Esophagus mucosa (tissue), 1 donor: ENCODE results near the gene KIAA1586. TPM values are rescaled to one million over a fixed set of nuclear protein-coding genes. Genes with fewer than 3 reads are reported as not detected.
"Not testable (repeated sequence)": the region's sequence is repeated elsewhere in the genome, so short reads cannot be mapped to it uniquely, and the experiment has no call there.

Experiments
- ATAC-seq: fragments of 200-7000 bp; cut with Tn5 transposase; one replicate; pipeline ENCODE4 v1.9.1; 2020
- total RNA-seq: library from RNA; stranded (reverse); gene quantifications from one replicate; pipeline ENCODE4 v1.2.4, GENCODE V29; 2023
- donor health status: DM: yes; HTN: yes; CAD: no.

Gene KIAA1586, protein sequence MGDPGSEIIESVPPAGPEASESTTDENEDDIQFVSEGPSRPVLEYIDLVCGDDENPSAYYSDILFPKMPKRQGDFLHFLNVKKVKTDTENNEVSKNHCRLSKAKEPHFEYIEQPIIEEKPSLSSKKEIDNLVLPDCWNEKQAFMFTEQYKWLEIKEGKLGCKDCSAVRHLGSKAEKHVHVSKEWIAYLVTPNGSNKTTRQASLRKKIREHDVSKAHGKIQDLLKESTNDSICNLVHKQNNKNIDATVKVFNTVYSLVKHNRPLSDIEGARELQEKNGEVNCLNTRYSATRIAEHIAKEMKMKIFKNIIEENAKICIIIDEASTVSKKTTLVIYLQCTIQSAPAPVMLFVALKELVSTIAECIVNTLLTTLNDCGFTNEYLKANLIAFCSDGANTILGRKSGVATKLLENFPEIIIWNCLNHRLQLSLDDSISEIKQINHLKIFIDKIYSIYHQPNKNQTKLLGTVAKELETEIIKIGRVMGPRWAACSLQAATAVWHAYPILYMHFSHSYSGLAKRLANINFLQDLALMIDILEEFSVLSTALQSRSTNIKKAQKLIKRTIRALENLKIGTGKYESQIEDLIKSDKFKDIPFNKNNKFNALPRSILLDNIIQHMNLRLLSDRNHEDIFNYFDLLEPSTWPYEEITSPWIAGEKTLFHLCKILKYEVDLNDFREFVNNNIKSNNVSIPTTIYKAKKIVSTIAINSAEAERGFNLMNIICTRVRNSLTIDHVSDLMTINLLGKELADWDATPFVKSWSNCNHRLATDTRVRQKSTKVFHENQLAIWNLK
- total RNA-seq, result 5.9 TPM

DNA sequence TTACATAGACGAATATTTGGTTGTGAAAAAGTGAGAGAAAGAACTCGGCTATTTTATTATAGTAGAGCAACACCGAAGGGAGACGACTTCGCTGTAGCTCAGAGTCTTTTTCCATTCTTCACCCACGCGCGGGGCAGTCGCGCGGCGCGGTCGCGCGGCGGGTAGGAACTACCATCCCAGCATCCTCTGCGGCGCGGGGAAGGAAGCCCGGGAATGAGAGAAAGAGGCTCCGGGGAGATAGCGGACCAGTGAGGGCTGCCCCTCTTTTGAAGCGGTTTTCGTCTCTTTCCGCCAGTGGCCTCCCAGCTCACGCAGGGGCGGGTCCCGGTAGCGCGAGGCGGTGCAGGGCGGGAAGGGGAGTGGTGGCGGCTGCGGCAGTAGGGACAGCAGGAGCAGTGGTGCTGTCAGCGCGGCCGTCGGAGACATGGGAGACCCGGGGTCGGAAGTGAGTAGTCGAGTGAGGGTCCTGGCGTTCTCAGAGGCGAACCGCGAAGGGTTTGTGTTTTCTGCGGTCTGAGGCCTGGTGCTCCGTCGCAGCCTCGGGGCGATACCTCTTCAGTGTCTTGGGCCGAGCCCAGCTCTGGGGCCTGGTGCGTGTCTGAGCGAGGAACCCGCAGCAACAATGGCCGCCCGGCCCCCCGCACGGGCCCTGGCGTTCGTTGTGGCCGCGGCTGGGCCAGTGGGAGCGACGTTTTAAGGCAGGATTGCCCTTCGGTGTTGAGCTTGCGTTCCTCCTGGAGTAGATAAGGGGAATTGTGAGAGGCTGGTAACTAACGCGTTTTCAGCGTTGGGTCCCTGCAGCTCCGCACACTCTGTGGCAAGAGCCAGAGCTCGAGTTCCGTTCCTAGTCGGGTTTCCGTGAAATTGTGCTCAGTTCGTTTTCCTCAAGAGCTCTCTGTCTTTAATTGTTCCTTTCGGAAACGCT, at the start of gene KIAA1586:
KIAA1586 (plus strand) TSS at position 362 of the 925 bp plus-strand sequence; CDS start at position 425, 63 bp downstream.
- ATAC-seq, result peak; percentile 95

DNA sequence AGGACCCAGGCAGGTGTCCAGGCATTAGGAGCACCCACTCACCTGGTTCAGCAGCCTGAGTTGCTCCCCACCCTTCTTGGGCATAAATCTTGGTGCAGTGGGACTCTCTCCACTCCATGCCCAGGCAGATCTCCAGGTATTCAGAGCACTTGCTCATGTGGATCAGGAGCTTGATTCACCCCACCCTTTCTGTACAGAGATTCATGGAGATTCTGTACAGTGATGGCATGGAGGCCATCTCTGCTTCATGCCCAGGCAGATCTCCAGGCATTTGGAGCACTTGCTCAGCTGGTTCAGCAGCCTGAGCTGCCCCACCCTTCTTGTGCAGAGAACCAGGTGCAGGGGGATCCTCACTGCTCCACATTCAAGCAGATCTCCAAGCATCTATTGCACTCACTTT, 47.4 kb upstream of the KIAA1586 start:
- peak; percentile 98 for ATAC-seq

DNA sequence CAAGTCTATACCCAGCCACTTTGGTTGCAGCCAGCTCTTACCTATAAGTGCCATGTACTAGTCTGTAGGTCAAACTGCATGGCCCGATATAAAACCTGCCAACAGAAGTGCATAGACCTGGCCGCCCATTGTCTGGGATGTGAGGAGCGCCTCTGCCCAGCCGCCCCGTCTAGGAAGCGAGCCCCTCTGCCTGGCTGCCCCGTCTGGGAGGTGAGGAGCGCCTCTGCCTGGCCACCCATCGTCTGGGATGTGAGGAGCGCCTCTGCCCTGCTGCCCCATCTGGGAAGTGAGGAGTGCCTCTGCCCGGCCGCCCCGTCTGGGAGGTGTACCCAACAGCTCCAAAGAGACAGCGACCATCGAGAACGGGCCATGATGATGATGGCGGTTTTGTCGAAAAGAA, 46.7 kb upstream of the KIAA1586 start:
- ATAC-seq, result not testable (repeated sequence)

GRCh38 chr6:57002197-57002596, 44.3 kb upstream of the KIAA1586 start:
- ATAC-seq, result no peak

GRCh38 chr6:57004292-57004691, 42.2 kb upstream of the KIAA1586 start:
- ATAC-seq, result no peak

DNA sequence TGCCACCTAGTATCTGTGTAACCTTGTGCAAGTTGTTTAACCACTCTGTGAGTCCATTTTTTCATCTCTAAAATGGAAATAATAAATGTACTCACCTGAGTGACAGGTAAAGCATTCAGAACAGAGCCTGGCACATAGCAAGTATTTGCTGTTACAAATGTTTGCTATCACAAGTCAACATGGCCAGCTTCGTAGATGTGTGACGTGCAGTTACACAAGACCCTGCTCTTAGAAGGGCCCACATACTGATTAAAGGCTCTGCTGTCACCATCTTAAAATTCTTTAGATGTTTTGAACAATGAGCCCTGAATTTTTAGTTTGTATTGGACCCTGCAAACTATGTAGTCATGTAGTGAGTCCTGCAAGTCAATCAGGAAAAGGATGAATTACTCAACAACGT, 40.4 kb upstream of the KIAA1586 start:
- no peak for ATAC-seq

DNA sequence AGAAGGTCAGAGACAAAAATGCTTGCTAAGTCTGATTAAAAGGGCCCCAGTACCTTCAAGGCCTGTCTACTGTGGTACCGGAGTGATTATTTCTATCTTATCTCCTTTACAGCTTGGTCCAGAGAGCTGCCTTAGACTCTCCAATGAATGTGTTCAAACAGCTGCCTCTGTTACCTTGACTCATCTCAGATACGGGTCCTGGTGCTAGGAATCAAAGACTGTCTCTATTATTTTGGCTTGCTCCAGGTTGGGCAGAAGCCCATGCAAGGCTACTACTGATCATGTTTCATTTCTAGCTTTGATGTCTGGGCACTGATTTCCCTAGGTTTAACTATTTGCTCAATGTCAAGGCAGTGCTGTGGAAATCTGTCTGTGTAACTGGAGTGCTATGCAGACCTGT, 38.4 kb upstream of the KIAA1586 start:
- ATAC-seq, result not testable (repeated sequence)

GRCh38 chr6:57013521-57013926, 33.0 kb upstream of the KIAA1586 start:
- peak; percentile 39 for ATAC-seq

DNA sequence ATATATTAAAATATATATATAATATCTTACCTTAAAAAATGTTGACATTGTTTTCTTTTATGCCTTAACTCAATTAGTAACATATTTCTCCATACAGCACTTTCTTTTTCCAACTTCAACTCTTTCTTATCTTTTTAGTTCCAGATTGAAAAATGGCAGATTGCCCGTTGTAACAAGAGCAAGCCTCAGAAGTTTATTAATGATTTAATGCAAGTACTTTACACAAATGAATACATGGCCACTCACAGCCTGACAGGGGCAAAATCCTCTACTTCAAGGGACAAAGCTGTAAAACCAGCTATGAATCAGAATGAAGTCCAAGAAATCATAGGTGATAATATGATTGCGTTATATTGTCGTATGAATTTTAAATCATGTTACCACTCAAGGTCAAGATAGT, 29.4 kb upstream of the KIAA1586 start:
- no peak for ATAC-seq

DNA sequence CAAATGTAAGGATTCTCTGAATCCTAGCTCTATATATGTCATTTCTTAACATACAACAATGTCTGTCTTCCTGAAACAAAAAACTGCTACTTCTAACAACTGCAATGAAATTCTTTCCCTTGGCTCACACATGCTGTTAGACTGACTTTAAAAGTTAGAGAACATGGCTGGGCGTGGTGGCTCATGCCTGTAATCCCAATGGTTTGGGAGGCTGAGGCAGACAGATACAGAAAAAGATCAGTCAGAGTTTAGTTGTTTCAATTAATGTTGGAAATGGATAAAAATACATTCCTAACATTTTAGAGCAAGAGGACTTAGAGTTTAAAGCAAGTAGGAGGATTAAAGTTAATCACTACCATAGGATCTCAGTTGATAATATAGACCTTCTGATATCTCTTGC, 28.7 kb upstream of the KIAA1586 start:
- no peak for ATAC-seq

DNA sequence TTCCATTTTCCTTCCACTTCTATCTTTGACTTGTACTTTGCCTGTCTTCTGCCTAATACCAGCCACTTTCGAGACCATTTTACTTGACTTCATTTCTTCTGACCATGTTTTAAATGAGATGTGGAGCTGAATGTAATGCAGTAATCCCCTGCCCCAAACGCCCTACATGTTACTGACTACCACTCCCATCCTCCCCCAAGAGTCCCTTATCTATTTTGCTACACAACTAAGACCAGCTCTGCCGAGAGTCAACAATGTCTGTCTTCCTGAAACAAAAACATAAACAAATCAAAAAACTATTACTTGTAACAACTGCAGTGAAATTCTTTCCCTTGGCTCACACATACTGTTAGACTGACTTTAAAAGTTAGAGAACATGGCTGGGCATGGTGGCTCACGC, 27.1 kb upstream of the KIAA1586 start:
- no peak for ATAC-seq

DNA sequence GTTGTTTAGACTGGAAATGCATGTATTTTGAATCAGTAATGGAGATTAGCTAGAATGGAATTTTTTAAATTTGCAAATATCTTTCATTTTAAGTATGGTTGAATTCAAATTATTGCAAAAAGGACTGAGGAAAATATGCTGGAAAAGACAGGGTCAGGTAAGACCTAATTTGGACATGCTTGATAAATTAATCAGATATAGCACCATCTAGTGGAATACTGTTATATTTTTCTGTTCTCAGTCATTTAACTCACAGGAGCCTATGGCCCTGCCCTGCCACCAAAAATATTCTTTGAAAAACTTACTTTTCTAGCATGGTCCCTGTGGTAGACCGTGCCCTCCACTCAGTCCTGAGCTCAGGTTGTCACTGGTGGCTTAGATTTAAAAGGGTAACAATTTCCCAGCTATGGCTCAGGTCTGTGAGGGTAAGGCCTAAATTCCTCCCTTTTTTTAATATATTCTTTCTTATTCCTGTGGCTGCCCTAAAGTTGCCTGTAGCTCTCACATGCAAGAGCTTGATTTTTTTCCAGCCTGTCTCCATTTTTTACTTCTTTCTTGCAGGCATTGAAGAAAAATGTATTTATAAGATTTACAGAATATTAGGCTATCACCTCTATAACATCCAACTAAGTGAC, 25.3 kb upstream of the KIAA1586 start:
- peak; percentile 52 for ATAC-seq

- ATAC-seq, result no peak
These were observed 22.2 kb upstream of the KIAA1586 start for GRCh38 chr6:57024321-57024720.

GRCh38 chr6:57024775-57025174, 21.7 kb upstream of the KIAA1586 start:
- ATAC-seq, result no peak

DNA sequence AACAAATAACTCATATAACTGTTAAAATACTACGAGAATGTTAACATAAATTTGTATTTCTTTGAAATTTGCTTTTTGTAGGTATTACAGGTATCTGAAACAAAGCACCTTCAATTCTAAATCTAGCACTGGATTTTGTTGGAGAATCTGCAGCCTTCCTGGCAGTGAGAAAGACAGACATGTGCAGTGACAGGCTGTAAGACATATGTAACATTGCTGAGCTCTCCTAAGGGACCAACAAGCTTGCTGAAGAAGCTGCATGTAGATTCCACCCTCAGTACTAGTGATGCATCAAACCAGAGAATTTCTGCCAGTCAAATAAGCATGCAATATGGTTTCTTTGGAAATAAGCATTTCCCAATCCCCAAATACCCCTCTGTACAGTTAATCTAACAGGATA, 20.5 kb upstream of the KIAA1586 start:
- ATAC-seq, result no peak

- no peak for ATAC-seq
These were observed 19.2 kb upstream of the KIAA1586 start for GRCh38 chr6:57027301-57027700.

DNA sequence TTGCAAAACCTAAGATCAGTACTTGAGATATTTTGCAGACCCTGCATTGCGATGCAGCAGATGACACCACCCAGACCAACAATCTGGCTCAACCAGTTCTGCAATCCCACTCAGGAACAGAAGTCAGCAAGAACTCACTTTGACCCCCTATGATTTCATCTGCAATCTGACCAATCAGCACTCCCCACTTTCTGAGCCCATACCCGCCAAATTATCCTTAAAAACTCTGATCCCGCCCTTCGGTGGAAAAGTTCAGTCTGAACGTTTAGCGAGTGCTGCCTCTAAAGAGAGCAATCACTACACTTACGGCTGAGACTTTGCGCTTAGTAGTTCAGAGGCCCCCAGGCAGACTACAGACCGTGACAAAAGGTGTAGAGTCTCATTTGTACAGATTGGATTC, 17.3 kb upstream of the KIAA1586 start:
- ATAC-seq, result no peak

DNA sequence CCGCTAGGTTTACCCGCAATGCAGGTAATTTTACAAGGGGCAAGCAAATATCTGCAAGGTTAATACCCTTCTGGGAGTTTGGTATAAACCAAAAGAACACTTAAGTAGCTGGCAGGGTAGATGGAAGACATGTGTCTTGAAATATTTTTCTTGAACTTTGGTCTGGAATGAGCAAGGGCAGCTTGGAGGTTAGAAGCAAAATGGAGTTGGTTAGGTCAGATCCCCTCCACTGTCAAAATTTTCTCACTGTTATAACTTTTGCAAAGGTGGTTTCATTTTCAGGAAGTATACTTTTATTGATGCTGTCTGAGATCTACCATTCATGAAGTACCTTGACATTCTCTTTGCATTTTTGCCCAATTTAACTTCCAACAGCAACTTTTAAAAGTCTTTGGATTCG, 13.3 kb upstream of the KIAA1586 start:
- ATAC-seq, result no peak

DNA sequence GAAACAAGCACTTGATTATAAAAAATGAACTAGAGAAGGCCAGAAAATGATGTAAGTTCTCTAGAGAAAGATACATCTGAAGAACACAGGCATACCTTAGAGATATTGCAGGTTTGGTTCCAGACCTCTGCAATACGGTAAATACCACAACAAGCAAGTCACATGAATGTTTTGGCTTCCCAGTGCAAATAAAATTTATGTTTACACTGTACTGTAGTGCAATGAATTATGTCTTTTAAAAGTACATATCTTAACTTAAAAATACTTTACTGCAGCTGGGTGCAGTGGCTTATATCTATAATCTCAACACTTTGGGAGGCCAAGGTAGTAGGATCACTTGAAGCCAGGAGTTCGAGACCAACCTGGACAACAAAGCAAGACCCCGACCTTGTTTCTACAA, 10.9 kb upstream of the KIAA1586 start:
- ATAC-seq, result no peak

- ATAC-seq, result no peak
These were observed 7.6 kb upstream of the KIAA1586 start for GRCh38 chr6:57038906-57039305.

DNA sequence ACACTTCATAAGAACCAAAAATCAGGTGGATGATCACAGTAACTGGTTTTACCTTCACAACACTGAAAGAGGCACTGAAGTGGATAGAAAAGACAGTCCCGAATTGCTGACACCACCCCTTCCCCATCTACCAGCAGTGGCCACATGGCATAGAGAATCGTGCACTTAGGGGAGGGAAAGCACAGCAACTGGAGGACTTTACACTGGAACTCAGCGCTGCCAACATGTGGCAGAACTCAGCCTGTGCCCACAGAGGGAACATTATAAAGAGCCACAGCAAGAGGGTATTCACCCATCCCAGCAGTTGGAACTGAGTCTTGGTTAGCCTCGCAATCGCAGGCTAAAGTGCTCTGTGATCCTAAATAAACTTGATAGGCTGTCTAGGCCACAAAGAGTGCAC, 6.5 kb upstream of the KIAA1586 start:
- ATAC-seq, result no peak

GRCh38 chr6:57044061-57044460, 2.4 kb upstream of the KIAA1586 start:
- not testable (repeated sequence) for ATAC-seq
